ENCODE data around the gene MAP2K3.

DNA sequence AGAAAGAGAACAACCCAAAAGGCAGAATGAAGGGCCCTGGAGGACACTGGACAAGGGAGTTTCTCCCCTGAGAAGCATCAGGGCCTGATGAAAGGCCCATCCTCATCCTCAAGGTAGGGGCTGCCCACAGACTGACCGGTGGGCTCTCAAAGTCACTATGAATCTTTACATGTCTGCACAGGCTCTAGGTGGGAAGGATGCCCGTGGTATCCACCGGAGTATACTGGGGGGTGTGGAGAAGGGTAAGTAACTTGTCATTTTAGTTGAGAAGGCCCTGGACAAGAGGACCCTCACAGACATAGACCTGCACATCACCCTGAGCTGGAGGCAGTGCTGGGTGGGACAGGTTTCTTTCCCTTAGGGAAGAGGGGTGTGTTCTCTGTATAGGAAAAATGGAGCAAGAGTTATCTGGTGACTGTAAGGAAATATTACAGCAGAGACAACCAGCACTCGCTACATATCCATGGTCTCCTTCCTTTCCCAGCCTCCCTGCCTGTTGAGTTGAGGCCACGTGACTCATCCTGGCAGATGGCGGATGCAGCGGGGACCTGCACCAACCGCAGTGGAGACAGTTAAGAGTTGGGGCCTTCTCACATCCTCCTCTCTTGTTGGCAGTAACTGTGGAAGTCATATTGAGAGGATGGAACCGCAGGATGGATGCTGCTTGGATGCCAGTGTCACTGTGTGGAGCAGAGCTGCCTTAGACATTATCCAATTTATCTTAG lies 46.1 kb downstream of the MAP2K3 start:
- TF ChIP-seq, protein P1, sequence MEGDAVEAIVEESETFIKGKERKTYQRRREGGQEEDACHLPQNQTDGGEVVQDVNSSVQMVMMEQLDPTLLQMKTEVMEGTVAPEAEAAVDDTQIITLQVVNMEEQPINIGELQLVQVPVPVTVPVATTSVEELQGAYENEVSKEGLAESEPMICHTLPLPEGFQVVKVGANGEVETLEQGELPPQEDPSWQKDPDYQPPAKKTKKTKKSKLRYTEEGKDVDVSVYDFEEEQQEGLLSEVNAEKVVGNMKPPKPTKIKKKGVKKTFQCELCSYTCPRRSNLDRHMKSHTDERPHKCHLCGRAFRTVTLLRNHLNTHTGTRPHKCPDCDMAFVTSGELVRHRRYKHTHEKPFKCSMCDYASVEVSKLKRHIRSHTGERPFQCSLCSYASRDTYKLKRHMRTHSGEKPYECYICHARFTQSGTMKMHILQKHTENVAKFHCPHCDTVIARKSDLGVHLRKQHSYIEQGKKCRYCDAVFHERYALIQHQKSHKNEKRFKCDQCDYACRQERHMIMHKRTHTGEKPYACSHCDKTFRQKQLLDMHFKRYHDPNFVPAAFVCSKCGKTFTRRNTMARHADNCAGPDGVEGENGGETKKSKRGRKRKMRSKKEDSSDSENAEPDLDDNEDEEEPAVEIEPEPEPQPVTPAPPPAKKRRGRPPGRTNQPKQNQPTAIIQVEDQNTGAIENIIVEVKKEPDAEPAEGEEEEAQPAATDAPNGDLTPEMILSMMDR (optimal IDR thresholded peaks at IDR 0.05 in 1 of 3, IDR thresholded peaks at IDR 0.05 in 1 of 3, conservative IDR thresholded peaks at IDR 0.05 in 1 of 3; ENCODE audit: extremely low read depth in 1 of 3, insufficient read depth in 2 of 3, low read length in 3 of 3) = no peak
- no peak for TF ChIP-seq EZH2 (IDR thresholded peaks at IDR 0.05; ENCODE audit: low read length)
